DOHH2 (cell line): ENCODE data around the gene SBSN.

Experiments
- H3F3A ChIP-seq: fragments of 200-600 bp; sonication (generic), shearing (Covaris generic); 2 replicates; pipeline ENCODE4 v1.6.0; 2016; ENCODE audit warnings: antibody characterized with exemption, mild to moderate bottlenecking; ENCODE audit not compliant: control insufficient read depth, insufficient read depth
- H3K27ac ChIP-seq: fragments of 200-600 bp; sonication (generic); 2 replicates; pipeline ENCODE4 v1.5.1; 2014; ENCODE audit warnings: low read depth, mild to moderate bottlenecking, low read length, moderate library complexity
- H3K27me3 ChIP-seq: fragments of 200-600 bp; sonication (generic); 2 replicates; pipeline ENCODE4 v1.6.1; 2014; ENCODE audit warnings: mild to moderate bottlenecking, low read length, mixed read lengths; ENCODE audit not compliant: control insufficient read depth
- H3K36me3 ChIP-seq: fragments of 200-600 bp; sonication (generic); 2 replicates; pipeline ENCODE4 v1.6.1; 2014; ENCODE audit warnings: mild to moderate bottlenecking, low read length, moderate library complexity, mixed read lengths; ENCODE audit not compliant: control insufficient read depth
- H3K4me1 ChIP-seq: fragments of 200-600 bp; sonication (generic); 2 replicates; pipeline ENCODE4 v1.6.1; 2014; ENCODE audit warnings: mild to moderate bottlenecking, low read length, mixed read lengths; ENCODE audit not compliant: control insufficient read depth
- H3K4me2 ChIP-seq: fragments of 200-600 bp; sonication (generic); 2 replicates; pipeline ENCODE4 v1.6.0; 2014; ENCODE audit warnings: mild to moderate bottlenecking, low read length, moderate library complexity
- H3K4me3 ChIP-seq: fragments of 200-600 bp; sonication (generic); 2 replicates; pipeline ENCODE4 v1.5.1; 2014; ENCODE audit warnings: mild to moderate bottlenecking, low read length, mixed read lengths
- H3K79me2 ChIP-seq: fragments of 200-600 bp; sonication (generic); 2 replicates; pipeline ENCODE4 v1.6.1; 2014; ENCODE audit warnings: mild to moderate bottlenecking, low read length, mixed read lengths; ENCODE audit not compliant: control insufficient read depth
- H3K9me2 ChIP-seq: fragments of 200-600 bp; sonication (generic); replicated peaks from 2 replicates; pipeline ENCODE4 v1.6.1; 2014; ENCODE audit warnings: mild to moderate bottlenecking, low read length, mixed read lengths; ENCODE audit not compliant: control insufficient read depth
- H3K9me3 ChIP-seq: fragments of 200-600 bp; sonication (generic); 2 replicates; pipeline ENCODE4 v1.6.1; 2014; ENCODE audit warnings: antibody characterized with exemption, low read length, mixed read lengths; ENCODE audit not compliant: control insufficient read depth, insufficient read depth
- H4K20me1 ChIP-seq: fragments of 200-600 bp; sonication (generic); 2 replicates; pipeline ENCODE4 v1.6.0; 2014; ENCODE audit warnings: low read depth, mild to moderate bottlenecking, antibody characterized with exemption, low read length, moderate library complexity; ENCODE audit not compliant: control insufficient read depth, insufficient read depth
- EZH2phosphoT487 ChIP-seq: fragments of 200-600 bp; sonication (generic); IDR thresholded peaks from 2 replicates; pipeline ENCODE4 v1.6.1; 2017; ENCODE audit warnings: borderline replicate concordance, mild to moderate bottlenecking, antibody characterized with exemption, low read length, moderate library complexity, mixed read lengths
- TF ChIP-seq, protein P1 (sequence below): fragments of 200-600 bp; sonication (generic); IDR thresholded peaks from one replicate; pipeline ENCODE4 v1.5.1; 2014; ENCODE audit warnings: antibody characterized with exemption, mild to moderate bottlenecking, low read depth, low read length; ENCODE audit not compliant: poor library complexity, severe bottlenecking

SBSN gene

DNA sequence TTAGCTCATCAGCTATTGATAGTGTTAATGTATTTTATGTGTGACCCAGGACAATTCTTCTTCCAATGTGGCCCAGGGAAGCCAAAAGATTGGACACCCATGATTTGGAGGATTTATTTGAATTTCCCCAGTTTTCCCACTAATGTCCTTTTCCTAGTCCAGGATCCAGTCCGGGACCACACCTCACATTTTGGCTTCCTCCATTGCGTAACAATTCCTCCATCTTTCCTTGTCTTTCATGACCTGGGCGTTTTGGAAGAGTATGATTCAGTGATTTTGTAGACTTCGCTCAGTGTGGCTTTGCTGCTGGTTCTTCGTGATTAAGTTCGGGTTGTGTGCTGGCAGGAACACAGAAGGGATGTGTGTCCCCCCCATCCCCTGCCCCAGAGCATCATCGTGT is 38.6 kb upstream of the SBSN start:
- Histone ChIP-seq H3K27ac (no peak overlapping the region), H3K79me2 (no peaks in the 10 kb centered on the region), H3K9me2 (no peaks in the 10 kb centered on the region), H3K27me3 (peaks cover 22% of the 10 kb centered on the region), H3K4me3 (no peak overlapping the region), H3F3A (no peaks in the 10 kb centered on the region), H3K9me3 (no peaks in the 10 kb centered on the region), H3K36me3 (no peaks in the 10 kb centered on the region), H4K20me1 (no peaks in the 10 kb centered on the region), H3K4me2 (no peak overlapping the region), H3K4me1 (no peaks in the 10 kb centered on the region)
- TF ChIP-seq, protein P1, sequence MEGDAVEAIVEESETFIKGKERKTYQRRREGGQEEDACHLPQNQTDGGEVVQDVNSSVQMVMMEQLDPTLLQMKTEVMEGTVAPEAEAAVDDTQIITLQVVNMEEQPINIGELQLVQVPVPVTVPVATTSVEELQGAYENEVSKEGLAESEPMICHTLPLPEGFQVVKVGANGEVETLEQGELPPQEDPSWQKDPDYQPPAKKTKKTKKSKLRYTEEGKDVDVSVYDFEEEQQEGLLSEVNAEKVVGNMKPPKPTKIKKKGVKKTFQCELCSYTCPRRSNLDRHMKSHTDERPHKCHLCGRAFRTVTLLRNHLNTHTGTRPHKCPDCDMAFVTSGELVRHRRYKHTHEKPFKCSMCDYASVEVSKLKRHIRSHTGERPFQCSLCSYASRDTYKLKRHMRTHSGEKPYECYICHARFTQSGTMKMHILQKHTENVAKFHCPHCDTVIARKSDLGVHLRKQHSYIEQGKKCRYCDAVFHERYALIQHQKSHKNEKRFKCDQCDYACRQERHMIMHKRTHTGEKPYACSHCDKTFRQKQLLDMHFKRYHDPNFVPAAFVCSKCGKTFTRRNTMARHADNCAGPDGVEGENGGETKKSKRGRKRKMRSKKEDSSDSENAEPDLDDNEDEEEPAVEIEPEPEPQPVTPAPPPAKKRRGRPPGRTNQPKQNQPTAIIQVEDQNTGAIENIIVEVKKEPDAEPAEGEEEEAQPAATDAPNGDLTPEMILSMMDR: no peak
- TF ChIP-seq EZH2phosphoT487: no peak

- Histone ChIP-seq H3K4me1 (no peaks in the 10 kb centered on the region), H3F3A (no peaks in the 10 kb centered on the region), H3K9me2 (no peaks in the 10 kb centered on the region), H3K27me3 (peaks cover 14% of the 10 kb centered on the region), H3K27ac (no peak overlapping the region), H3K4me2 (no peak overlapping the region), H4K20me1 (no peaks in the 10 kb centered on the region), H3K9me3 (no peaks in the 10 kb centered on the region), H3K36me3 (no peaks in the 10 kb centered on the region), H3K4me3 (no peak overlapping the region), H3K79me2 (no peaks in the 10 kb centered on the region)
- TF ChIP-seq EZH2phosphoT487: no peak
- TF ChIP-seq, protein P1: no peak
Measured at GRCh38 chr19:35565016-35565856, 37.1 kb upstream of the SBSN start.

DNA sequence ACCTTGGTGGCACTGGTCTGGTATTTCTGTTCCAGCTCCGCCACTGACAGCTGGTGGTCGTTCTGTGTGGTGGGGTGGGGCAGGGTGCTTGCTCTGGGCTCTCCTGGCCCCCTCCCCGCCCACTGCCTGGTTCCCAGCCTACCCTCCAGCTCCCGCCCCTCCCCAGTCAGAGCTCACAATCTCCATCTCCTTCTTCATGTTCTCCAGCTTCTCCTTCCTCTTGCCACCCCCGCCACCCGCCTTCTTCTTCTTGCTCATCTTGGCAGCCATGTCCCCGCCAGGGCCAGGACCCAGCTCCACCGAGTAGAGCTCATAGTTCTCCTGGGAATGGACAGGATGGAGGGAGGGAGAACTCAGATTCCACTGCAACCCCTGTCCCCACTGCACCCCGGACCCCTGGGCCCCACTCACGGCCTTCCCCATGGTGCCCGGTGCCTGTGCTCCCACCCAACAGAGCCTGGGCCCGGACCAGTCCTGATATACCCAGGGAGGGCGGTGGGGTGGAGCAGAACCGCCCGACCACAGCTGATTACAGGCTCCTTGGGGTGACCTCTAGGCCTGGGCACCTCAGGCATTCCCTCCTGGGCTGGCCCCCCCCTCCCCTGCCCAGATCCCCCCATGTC is 35.2 kb upstream of the SBSN start, which contains the start of gene ATP4A:
Gene ATP4A (minus strand): TSS at position 452 of the 623 bp plus-strand sequence. CDS start 29 bp downstream, at position 423.
- H3K9me2 ChIP-seq: no peaks in the 10 kb centered on the region
- no peaks in the 10 kb centered on the region; the same call in 1 of the 2 replicates for H4K20me1 ChIP-seq
- peaks cover 19% of the 10 kb centered on the region for H3K27me3 ChIP-seq
- H3K27ac ChIP-seq: no peak within 1 kb of the TSS
- H3K4me3 ChIP-seq: no peak within 1 kb of the TSS
- no peaks in the 10 kb centered on the region for H3K36me3 ChIP-seq
- H3F3A ChIP-seq: no peaks in the 10 kb centered on the region
- H3K79me2 ChIP-seq: no peaks in the 10 kb centered on the region
- H3K9me3 ChIP-seq: no peaks in the 10 kb centered on the region
- H3K4me2 ChIP-seq: no peak within 1 kb of the TSS
- peaks cover 11% of the 10 kb centered on the region for H3K4me1 ChIP-seq
- TF ChIP-seq EZH2phosphoT487: no peak
- TF ChIP-seq, protein P1: no peak
